ENCODE data around the gene DCAF10.

The DCAF10 gene

GRCh38 chr9:37839496-37840461 is 39.2 kb downstream of the DCAF10 start:
- no peak for TF ChIP-seq CTCF (IDR thresholded peaks at IDR 0.05; ENCODE audit: low read depth, low read length)
- H3K4me3 ChIP-seq (ENCODE audit: low read depth, low read length) = no peak overlapping the region

- TF ChIP-seq CTCF (IDR thresholded peaks at IDR 0.05; ENCODE audit: low read depth, low read length) = no peak
- no peak overlapping the region for H3K4me3 ChIP-seq (ENCODE audit: low read depth, low read length)
Measured at GRCh38 chr9:37840560-37841194, 40.1 kb downstream of the DCAF10 start.

GRCh38 chr9:37852222-37852621 is 51.6 kb downstream of the DCAF10 start:
- H3K4me3 ChIP-seq (ENCODE audit: low read depth, low read length) = no peak overlapping the region
- TF ChIP-seq CTCF (IDR thresholded peaks at IDR 0.05; ENCODE audit: low read depth, low read length) = no peak

- TF ChIP-seq CTCF (IDR thresholded peaks at IDR 0.05; ENCODE audit: low read depth, low read length) = no peak
- no peak overlapping the region for H3K4me3 ChIP-seq (ENCODE audit: low read depth, low read length)
Measured at GRCh38 chr9:37856551-37856950, 56.0 kb downstream of the DCAF10 start.

GRCh38 chr9:37859043-37859442 is 58.4 kb downstream of the DCAF10 start:
- no peak for TF ChIP-seq CTCF (IDR thresholded peaks at IDR 0.05; ENCODE audit: low read depth, low read length)
- H3K4me3 ChIP-seq (ENCODE audit: low read depth, low read length) = no peak overlapping the region

DNA sequence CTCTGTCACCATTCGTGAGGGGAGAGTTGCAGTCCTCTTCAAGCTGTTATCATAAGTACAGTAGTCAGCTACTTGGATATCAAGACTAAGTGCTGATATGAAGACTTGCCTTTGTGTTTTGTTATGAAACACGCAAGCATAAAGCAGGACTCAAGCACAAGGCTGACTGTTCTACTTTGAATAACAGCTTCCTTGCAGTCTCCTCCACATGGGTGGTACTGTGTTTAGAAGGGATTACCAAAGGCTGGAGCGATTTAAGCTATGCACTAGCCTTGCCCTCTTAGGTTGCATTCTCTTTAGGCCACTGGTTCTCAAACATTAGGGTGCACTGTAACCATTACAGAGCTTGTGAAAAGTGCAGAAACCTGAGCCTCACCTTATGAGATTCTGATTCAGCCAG is 61.9 kb downstream of the DCAF10 start:
- no peak for TF ChIP-seq CTCF (IDR thresholded peaks at IDR 0.05; ENCODE audit: low read depth, low read length)
- no peak overlapping the region for H3K4me3 ChIP-seq (ENCODE audit: low read depth, low read length)
